NCI-H1048 (cell line): ENCODE measurements around the gene ATP9B.
"Not testable (repeated sequence)": the region's sequence is repeated elsewhere in the genome, so short reads cannot be mapped to it uniquely, and the experiment has no call there.

Experiments used
- DNase-seq: peaks from one replicate; lab custom pipeline; 2025; lab: John Stamatoyannopoulos, UW

Gene ATP9B

DNA sequence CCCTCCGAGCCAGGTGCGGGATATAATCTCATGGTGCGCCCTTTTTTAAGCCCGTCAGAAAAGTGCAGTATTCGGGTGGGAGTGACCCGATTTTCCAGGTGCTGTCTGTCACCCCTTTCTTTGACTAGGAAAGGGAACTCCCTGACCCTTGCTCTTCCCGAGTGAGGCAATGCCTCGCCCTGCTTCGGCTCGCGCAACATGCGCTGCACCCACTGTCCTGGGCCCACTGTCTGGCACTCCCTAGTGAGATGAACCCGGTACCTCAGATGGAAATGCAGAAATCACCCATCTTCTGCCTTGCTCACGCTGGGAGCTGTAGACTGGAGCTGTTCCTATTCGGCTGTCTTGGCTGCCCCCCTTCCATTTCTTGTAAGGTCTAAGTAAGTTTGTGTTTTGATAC, 221.2 kb downstream of the ATP9B start:
- DNase-seq: not testable (repeated sequence)

DNA sequence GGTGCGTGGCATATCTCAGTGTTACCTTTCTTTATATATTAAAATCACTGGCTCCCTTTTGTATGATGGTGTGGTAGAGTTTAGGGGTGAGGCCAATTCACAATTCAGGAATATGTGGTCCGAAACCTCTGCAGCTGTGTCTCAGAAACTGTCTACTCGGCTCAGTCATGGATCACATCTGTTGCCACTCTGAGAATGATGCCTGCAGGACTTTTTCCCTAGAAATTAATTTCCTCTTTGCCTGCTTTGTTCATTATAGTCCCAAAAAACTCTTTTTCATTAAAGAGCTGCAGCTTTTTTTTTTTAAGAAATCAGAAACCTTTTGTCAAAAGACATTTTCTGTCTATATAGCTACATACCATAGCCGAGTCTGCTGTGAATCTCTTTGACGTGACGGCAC, 221.7 kb downstream of the ATP9B start:
- DNase-seq: no peak

DNA sequence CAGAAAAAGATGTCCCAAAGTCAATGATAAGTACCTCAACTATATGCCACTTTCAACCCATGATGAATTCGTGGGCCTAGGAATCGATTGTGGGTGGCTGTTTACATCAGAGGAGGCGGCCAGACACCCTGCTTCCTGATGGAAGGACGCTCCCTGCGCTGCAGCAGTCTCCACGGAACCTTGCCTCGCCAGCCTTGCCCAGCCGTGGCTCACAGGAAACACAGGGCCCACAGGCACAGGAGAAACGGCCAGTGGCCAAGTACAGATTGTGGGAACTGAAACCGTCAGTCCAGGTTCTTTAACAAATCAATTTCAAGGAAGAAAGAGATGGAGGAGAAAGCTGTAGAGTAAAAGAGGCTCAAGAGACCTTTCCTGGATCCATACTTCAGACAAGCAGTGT, 225.0 kb downstream of the ATP9B start:
- DNase-seq: no peak

DNA sequence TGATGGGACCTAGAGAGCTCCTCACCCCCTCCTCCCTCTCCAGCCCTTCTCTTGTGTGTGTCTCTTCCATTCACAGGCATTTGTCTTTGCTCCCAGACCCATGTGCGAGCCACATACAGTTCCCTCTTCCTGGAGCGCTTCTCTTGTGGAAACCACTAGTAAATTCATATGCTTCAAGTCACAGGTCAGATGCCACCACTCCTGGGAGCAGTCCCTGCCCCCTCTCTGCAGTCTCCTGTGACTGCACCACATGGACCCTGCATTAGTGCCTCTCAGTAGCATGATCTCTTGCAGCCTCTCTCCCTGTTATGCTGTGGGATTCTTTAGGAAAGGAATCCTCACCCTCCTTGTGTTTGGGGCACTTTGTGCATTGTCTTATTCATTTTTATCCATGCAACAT, 230.1 kb downstream of the ATP9B start:
- no peak for DNase-seq

DNA sequence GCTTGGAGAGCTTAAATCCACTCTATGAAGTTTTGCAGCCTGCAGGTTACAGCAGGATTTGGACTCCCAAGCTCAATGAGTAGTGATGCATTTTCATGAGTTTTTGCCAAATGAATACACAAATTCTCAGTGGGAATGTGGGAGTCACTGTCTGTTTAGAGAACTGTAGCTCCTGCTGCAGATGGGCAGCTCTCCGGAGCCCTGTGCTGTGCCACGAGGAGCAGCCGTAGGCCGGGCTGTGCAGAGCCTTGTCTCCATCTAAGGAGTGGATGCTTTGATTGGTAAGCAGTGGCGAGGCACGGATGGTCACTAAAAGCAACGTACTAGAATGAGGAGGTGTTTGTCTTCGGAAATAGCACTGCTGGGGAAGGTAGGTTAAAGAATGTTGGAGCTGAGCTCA, 230.5 kb downstream of the ATP9B start:
- no peak for DNase-seq

DNA sequence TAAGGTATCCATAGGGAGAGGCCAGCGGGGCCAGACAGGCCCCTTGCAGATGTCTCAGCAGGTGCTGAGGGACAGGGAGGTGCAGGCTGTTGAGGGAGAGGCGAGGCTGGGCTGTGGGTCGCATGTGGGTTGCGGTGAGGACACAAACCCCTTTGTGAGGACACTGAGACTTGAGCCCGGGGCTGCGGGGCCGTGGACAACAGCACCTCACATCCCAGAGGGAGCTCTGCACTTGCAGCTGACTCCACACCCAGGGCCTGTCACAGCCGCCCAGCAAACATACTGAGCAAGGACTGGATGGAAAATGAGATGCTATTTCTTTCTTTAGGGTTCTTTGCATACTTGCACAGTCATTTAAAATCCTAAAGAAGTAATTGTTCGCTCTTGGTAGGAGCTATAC, 231.2 kb downstream of the ATP9B start:
- DNase-seq: no peak

DNA sequence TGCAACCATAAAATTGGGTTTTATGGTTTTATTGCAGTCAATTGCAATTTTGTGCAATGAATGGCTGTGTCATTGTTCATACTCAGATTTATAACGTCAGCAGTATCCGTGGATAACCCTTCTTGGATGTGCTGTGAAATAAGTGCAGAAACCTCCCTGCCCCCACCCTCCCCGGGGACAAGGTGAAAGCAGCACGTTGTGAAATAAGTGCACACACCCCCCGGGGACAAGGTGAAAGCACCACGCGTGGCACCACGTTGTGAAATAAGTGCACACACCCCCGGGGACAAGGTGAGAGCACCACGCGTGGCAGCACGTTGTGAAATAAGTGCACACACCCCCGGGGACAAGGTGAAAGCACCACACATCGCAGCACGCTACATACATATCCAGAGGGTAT, 232.9 kb downstream of the ATP9B start:
- DNase-seq: no peak

DNA sequence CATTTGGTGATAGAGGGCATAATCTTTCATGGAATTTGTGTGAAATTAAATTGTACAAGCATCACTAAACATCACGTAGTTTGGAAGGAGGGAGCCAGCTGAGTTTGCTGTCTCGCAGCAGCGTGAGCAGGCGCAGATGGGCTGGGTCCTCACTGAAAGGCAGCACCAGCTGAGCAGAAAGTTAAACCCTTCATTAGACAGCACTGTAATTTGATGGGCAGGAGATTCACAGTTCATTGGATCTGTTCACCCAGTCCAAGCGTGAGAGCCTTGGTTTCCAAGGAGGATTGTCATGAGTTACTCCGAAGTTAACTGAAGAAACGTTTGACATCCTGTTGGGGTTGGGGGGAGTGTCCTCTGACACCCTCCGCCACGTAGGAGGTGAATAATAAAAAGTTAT, 236.7 kb downstream of the ATP9B start:
- no peak for DNase-seq

DNA sequence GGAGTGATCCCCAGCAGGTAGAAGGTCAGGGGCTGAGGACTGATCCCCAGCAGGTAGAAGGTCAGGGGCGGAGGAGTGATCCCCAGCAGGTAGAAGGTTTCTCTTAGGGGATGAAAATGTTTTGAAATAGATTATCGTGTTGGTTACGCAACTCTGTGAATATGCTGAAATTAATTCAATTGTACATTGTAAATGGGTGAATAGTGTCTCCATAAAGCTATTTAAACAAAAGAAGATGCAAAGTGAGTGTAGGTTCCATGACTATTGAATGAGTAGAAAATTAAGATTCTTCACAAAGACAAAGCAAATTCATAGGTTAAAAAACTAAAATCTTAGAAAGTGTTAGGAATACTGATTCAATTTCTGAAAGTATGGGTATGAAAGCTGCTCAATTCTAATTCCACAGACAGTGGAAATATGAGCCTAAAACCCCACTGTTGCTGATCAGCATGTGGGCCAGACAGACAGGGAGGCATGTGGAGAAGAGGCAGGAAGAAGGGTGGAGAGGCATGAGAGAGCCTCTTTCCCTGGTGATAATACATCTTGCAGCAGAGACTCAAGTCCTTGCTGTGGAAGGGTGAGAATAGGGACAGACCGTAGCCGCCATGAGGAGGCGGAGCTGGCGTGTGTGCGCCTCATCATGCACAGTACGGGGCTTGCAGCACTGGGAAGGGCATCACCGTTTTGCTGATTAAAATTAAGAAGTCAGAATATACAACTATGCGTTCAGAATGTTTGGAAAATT, 240.6 kb downstream of the ATP9B start:
- no peak for DNase-seq

DNA sequence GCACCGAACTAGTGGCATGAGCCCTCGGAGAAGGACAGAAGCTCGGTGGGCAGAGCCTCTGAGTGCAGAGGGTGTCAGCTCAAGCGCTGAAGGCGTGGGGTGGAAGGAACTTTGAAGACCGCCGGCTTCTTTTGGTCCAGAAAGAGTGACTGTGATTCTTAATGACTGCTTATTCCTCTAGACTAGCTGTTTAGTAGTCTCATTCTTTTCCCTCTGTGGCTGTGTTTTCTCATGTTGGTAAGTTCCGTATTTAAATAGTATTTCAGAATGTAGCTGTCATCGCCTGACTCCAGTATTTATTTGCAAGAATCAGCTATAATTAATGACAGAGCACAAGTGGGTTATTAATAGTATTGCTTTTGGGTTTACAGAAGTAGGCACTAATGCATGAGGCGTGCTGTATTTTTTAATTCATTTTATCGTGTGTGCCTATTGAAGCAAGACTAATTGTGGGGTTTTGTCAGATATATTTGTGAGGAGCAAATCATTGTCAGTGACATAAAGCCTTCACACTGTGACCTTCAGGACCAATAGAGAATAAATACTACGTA, 245.7 kb downstream of the ATP9B start:
- no peak for DNase-seq

DNA sequence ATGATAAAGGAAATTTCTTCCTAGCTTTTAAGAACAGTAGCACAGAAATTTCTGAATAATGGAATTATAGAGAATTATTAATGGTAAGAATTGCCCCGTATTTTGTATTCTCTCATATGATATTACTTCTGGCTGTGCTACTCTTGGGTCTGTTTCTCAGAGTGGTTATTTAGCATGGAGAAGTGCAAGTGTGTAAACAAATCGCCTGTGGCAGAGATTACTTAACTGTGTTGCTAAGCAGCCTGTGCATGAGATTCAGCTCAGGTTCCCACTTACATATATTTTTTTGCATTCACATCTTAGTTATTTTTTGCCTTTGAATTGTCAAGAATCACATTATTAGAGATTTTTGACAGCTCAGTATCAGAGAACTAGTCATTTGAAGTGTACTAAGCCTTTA, 246.4 kb downstream of the ATP9B start:
- DNase-seq: no peak

DNA sequence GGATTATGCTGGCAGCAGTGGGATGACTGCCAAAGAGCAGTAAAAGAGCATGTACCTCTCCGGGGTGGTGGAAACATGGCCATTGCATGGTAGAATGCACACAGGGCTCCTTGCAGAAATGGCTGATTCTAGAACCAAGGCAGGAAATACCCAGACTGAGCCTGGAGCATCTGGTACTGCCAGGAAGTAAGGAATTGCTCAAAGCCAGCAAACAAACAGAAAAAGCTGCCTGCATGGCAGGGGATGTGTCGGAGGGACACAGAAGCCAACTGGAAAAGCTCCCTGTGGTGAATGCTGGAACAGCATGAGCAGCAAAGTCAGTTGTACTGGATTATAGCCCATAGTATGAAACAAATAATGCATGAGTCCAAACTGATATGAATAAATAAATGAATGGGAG, 248.5 kb downstream of the ATP9B start:
- DNase-seq: no peak

DNA sequence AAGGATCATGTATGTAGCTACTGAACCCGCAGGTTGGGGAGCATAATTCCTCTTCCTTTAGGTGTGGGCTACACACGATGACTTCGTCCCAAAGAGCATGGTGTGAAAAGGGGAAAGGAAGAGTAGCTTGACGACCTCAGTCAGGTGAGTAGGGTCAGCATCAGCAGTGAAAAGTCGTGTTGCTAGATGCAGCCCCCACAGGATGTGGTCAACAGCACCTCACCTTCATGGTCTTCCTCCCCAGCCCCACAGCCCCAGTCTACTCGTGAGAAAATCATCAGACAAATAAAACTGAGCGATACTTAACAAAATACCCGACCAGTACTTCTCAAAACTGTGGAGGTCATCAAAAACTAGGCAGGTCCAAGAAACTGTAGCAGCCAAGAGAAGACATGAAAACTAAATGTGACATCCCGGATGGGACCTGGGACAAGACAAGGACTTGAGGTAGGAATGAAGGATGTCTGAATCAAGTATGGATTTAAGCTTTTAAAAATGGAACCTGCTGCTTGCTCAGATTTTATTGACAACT, 249.0 kb downstream of the ATP9B start:
- DNase-seq: no peak

DNA sequence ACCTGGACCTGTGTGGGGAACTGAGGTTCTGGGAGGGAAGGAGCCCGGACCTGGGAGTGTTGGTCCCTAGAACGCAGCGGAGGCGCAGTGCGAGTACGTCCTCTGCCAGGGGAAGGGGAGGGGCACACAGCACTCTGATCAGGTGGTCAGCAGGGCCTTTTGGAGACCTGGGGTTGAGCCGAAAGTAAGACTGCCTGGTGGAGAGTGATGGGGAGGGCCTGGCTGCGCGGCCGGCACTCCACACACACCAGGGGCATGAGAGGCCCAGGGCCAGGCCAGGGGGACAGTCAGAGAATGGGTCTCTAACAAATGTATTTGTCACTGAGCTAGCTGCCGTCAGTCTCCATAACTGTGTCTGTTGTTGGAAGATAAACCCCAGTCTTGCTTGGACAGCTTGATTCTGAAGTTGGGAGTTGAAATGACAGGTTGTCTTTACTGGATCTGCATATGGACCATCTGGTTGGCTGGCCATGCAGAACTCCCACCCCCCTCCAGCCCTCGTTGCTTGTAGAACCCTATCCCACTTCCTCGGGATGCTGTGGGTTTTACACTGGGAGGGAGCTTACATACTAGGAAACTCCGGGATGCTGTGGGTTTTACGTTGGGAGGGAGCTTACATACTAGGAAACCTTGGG, 251.1 kb downstream of the ATP9B start:
- DNase-seq: no peak

DNA sequence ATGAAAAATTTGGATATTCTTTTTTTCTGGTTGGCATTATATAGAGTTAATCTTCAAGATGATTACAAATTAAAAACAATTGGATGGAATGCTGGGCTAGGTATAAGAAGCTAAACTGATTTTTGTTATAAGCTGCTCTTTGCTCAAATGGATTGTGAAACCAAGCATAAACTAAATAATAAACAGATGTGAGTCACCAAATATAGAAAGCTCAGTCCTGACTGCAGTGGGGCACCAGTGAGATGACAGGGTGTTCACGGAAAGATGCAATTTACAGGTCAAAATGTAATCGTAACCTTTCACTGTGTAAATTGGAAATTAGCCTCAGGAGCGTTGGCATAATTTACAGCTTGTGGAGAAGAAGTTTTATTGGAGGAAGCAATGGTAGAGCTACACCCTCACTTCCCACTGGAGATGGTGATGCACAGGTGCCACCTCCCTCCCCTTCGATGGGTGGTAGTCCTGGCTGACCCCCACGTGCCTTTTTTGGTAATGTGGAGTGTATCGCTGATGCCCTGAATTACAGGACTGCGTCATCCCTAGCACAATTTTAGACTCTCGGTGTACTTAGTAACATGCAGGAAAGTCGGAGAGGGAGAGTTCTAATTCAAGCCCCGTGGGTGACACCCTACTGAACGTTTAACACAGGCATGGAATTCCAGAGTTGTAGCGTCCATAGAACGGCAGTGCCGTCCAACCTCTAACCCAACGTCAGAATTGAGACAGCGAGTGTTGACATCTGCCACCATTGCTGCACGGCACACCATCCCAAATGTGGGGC, 252.6 kb downstream of the ATP9B start:
- no peak for DNase-seq

DNA sequence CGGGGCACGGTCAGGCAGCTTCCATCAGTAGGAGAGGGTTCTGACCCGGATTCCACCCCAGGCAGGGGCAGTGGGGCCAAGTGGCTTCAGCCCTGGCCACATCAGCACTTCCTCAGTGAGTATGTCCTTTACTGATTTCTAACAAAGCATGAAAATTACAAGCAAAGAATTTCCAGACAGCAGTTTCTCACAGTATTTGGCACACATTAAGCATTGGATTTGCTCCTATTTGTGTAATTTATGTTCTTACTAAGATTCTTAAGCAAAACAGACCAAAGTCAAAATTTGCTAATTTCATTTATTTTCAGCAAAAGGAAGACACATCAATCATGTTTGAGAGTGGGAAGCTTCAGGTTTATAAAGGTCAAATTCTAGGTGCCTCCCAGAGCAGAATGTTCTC, 253.2 kb downstream of the ATP9B start:
- DNase-seq: no peak

DNA sequence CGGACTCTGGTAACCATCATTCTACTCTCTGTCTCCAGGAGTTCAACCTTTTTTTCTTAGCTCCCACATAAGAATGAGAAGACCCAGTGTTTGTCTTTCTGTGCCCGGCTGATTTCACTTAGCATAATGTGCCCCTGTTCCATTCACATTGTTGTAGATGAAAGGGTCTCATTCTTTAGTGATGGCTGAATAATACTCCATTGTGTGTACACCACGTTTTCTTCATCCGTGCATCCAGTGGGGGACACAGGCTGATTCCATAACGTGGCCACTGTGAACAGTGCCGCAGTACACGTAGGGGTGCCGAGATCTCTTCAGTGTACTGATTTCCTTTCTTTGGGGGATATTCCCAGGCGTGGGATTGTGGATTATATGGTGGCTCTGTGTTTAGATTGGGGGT, 254.3 kb downstream of the ATP9B start:
- no peak for DNase-seq

DNA sequence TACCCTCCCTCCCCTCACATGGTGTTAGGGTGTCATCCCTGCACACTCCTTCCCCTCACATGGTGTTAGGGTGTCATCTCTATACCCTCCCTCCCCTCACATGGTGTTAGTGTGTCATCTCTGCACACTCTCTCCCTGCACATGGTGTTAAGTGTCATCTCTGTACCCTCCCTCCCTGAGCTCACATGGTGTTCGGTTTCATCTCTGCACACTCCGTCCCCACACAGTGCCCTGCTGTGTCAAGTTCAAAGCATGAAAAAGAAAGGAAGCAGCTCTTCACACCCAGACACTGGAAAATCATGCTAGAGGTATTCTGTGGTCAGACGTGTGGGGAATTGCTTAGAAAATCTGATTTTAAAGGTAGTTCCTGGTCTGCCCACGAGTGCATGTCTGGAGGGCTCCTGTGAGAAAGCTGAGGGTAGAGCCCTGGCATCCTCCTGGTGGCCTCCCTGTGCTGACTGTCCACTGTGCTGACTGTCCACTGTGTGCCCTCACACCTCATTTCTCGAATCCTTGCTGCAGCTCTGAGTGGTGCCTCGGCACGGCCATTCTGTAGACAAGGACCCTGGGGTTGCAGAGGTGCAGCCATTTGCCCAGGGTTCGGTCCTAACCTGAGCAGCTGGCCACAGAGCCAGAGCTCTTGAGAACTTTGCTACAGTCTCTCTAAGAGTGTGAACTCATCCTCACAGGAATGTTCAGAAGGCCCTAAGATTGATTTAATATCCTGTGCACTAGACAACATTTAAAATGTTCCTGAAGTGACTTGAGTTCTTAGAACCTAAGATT, 257.4 kb downstream of the ATP9B start:
- no peak for DNase-seq

DNA sequence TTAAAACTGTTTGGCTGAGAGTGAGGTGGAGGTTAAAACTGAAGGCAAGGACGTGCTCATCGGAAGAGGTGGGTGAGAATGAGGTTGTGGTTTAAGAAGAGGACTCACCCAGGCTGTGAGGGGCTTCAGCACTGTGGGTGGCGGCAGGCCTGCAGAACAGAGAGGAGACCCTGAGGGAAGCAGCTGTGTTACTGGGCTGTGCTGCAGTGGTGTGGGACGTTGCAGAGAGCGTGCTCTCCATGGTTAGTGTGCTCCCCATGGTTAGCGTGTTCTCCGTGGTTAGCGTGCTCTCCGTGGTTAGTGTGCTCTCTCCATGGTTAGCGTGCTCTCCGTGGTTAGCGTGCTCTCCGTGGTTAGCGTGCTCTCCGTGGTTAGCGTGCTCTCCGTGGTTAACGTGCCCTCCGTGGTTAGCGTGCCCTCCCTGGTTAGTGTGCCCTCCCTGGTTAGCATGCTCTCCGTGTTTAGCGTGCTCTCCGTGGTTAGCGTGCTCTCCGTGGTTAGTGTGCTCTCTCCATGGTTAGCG, 258.1 kb downstream of the ATP9B start:
- no peak for DNase-seq

DNA sequence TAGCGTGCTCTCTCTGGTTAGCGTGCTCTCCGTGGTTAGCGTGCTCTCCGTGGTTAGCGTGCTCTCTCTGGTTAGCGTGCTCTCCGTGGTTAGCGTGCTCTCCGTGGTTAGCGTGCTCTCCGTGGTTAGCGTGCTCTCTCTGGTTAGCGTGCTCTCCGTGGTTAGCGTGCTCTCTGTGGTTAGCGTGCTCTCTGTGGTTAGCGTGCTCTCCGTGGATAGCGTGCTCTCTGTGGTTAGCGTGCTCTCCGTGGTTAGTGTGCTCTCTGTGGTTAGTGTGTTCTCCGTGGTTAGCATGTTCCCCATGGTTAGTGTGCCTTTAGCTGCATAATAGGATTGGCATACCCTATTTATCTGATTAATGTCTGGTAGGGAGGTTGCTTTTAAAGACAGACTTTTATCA, 258.7 kb downstream of the ATP9B start:
- not testable (repeated sequence) for DNase-seq

DNA sequence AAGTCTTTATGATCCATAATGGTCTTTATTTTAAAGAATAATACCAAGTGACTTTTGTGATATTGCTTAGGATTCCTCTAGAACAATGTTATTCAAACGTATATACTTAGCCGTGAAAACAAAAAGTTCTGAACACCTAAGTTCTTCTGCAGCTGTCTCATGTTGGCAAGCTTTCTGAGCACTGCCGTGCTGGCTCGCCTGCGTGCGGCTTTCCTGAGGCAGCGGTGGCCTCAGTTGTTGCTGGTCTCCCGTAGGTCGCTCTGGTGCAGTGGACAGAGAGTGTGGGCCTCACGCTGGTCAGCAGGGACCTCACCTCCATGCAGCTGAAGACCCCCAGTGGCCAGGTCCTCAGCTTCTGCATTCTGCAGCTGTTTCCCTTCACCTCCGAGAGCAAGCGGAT, 259.7 kb downstream of the ATP9B start:
- DNase-seq: no peak

DNA sequence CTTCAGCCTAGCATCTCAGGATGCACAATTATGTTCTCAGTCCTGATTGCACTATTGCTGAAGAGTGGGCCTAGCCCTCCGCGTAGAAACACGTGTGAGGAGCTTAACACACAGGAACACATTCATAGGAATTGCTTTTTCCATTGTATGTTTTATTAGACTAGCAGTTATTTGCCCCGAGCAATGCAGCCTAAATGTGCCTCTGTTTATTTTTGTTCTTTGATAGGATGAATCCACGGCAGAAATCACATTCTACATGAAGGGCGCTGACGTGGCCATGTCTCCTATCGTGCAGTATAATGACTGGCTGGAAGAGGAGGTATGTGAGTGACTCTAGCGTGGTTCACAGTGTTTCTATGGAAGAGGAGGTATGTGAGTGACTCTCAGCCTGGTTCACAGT, 260.6 kb downstream of the ATP9B start:
- DNase-seq: no peak
